ENCODE results near the gene ITIH1. TPM values are rescaled to one million over a fixed set of nuclear protein-coding genes. Genes with fewer than 3 reads are reported as not detected.

ITIH1 gene
- total RNA-seq, 1 experiment from 2014 or later = not detected

DNA sequence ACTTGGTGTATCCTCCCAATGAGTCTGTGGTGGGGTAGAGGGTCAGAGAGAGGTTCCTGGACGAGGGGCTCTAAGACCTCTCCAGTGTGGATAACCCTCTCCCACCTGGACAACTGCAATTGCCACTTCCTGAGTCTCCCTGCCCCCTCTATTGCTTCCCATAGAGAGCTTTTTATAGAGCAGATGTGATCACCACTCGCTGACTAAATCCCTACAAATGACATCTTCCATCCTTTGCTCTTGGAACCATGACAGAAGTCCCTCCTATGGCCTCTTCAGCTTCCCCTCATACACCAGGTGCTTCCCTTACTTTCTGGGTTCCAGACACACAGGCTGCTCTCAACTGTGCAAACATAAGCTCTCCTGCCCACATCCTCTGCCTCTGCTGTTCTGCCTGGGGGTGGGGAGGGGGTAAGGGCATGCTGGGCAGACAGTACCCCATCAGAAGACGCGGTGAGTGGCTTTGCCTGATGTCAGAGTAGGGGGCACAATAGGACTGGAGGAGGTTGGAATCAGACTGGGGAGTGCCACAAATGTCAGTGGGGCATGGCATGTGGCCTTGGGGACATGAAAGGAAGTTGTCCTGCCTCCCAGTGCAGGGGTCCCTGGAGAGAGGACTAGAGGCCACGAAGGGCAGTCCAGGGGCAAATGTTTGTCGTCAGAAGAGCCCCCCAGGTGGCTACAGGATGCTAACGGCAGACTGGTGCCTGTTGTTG lies 32.4 kb downstream of the ITIH1 start:
- no peaks in the 10 kb centered on the region for H3K79me1 ChIP-seq (ENCODE audit: insufficient read depth, low read depth, low read length, poor library complexity, severe bottlenecking)
- no peak overlapping the region for H3K23ac ChIP-seq (ENCODE audit: insufficient read length, low read depth, low read length)
- H2BK12ac ChIP-seq (ENCODE audit: insufficient read length, low read depth, low read length) = no peak overlapping the region
- no peak overlapping the region for H3T11ph ChIP-seq (ENCODE audit: low read length)
- H2BK5ac ChIP-seq (ENCODE audit: insufficient read length, low read length) = no peak overlapping the region
- Mint-ChIP-seq H3K9me3 (no peaks in the 10 kb centered on the region), H3K36me3 (ENCODE audit: insufficient read depth in 1 of 3, low read depth in 3 of 3) (no peaks in the 10 kb centered on the region; a peak in 1 of 7 replicates), H3K4me1 (no peaks in the 10 kb centered on the region), H3K4me3 (no peak overlapping the region), H3K27ac (no peak overlapping the region), H3K27me3 (ENCODE audit: low read depth) (peaks cover 12% of the 10 kb centered on the region)
- H2BK120ac ChIP-seq (ENCODE audit: low read depth, low read length, poor library complexity, severe bottlenecking) = no peak overlapping the region
- H3K4me1 ChIP-seq (ENCODE audit: insufficient read depth, low read length) = no peaks in the 10 kb centered on the region
- H3K27me3 ChIP-seq (ENCODE audit: insufficient read depth, low read length) = no peaks in the 10 kb centered on the region
- no peak overlapping the region for H3K14ac ChIP-seq (ENCODE audit: insufficient read depth, low read length)
- TF ChIP-seq, protein P1, sequence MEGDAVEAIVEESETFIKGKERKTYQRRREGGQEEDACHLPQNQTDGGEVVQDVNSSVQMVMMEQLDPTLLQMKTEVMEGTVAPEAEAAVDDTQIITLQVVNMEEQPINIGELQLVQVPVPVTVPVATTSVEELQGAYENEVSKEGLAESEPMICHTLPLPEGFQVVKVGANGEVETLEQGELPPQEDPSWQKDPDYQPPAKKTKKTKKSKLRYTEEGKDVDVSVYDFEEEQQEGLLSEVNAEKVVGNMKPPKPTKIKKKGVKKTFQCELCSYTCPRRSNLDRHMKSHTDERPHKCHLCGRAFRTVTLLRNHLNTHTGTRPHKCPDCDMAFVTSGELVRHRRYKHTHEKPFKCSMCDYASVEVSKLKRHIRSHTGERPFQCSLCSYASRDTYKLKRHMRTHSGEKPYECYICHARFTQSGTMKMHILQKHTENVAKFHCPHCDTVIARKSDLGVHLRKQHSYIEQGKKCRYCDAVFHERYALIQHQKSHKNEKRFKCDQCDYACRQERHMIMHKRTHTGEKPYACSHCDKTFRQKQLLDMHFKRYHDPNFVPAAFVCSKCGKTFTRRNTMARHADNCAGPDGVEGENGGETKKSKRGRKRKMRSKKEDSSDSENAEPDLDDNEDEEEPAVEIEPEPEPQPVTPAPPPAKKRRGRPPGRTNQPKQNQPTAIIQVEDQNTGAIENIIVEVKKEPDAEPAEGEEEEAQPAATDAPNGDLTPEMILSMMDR (conservative IDR thresholded peaks at IDR 0.05) = no peak
- H2AFZ ChIP-seq (ENCODE audit: low read length) = no peak overlapping the region
- H3K4me2 ChIP-seq (ENCODE audit: insufficient read depth, insufficient read length, low read length) = no peak overlapping the region
- no peaks in the 10 kb centered on the region for H3K9me3 ChIP-seq (ENCODE audit: control insufficient read depth, low read depth, low read length)
- H3K56ac ChIP-seq (ENCODE audit: insufficient read length, low read depth, low read length) = no peak overlapping the region
- no peak overlapping the region for H2BK15ac ChIP-seq (ENCODE audit: low read depth, low read length)
- H2AK5ac ChIP-seq (ENCODE audit: insufficient read length, low read length) = no peak overlapping the region
- H2BK20ac ChIP-seq (ENCODE audit: low read depth, low read length, poor library complexity, severe bottlenecking) = no peak overlapping the region
- H3K4ac ChIP-seq (ENCODE audit: low read depth, low read length) = no peak overlapping the region
- H3K79me2 ChIP-seq (ENCODE audit: insufficient read depth, low read length) = no peaks in the 10 kb centered on the region
- no peak overlapping the region for H4K91ac ChIP-seq (ENCODE audit: insufficient read length, low read depth, low read length)
- no peaks in the 10 kb centered on the region for H3K23me2 ChIP-seq (ENCODE audit: insufficient read length, low read depth, low read length, poor library complexity, severe bottlenecking)
- no CpG with 5 or more reads among the region's 7 CpGs for WGBS (ENCODE audit: extremely low coverage, insufficient read length, low lambda C conversion rate)
- no peaks in the 10 kb centered on the region for H4K20me1 ChIP-seq (ENCODE audit: control insufficient read depth, insufficient read depth, insufficient read length)
- no peak overlapping the region for H3K27ac ChIP-seq (ENCODE audit: insufficient read length, low read depth, low read length)
- H3K18ac ChIP-seq (ENCODE audit: insufficient read length, low read depth, low read length) = no peak overlapping the region
- H4K8ac ChIP-seq (replicated peaks; ENCODE audit: insufficient read length, low read depth, low read length) = no peak overlapping the region
- DNase-seq = no peak
- H4K5ac ChIP-seq (ENCODE audit: insufficient read length, low read depth, low read length) = no peak overlapping the region
- no peak overlapping the region for H3K9ac ChIP-seq (ENCODE audit: extremely low read depth, insufficient read length, low read length)
